ENCODE results near the gene PDE6B. TPM values are rescaled to one million over a fixed set of nuclear protein-coding genes. Genes with fewer than 3 reads are reported as not detected.

The PDE6B gene
- total and polyA plus RNA-seq, 2 of the 13 experiments (the other 11 are each of a cell fraction or from before 2014, with no cell fraction given), result 0.38 to 0.40 TPM

DNA sequence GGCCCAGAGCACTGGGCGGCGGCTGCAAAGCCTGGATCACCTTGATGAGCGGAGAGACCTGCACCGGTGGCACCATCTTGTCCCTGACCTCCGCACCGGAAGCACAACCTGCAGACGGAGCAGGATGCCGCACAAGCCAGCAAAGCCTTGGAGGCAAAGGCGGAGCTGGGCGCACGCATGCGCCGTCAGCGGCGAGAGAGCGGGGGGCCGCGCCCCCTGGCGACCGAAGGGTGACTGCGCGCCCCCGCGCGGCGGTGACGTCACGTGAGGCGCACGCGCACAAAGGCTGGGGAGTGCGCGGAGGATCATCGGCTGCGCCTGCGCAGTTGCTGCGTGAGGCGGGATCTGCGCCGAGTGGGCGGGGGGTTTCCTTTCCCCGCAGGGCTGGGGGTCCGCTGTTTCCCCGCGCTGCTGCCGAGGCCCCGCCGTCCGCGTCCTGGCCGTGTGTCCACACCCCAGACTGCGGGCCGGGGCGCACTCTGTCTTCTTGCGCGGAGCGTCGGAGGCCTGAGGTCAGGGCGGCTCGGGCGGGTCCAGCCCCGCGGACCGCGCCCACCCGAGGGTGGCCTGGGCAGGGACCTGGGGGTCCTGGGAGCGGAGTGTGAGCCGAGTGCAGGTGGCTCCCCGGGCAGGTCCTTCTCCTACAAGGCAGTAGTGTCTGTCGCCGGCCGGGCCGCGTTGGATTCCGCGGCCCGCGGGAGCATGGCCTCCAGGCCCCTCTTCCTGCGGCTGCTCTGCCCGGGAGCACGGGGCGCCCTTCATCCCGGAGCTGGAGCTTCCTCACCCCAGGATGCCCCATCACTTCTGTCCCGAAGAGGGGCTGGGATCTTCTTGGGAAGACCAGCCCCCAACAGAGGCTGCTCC, 49.0 kb downstream of the PDE6B start, which contains the start of the genes ATP5ME and MYL5 (continued):
- TF ChIP-seq, protein P1, sequence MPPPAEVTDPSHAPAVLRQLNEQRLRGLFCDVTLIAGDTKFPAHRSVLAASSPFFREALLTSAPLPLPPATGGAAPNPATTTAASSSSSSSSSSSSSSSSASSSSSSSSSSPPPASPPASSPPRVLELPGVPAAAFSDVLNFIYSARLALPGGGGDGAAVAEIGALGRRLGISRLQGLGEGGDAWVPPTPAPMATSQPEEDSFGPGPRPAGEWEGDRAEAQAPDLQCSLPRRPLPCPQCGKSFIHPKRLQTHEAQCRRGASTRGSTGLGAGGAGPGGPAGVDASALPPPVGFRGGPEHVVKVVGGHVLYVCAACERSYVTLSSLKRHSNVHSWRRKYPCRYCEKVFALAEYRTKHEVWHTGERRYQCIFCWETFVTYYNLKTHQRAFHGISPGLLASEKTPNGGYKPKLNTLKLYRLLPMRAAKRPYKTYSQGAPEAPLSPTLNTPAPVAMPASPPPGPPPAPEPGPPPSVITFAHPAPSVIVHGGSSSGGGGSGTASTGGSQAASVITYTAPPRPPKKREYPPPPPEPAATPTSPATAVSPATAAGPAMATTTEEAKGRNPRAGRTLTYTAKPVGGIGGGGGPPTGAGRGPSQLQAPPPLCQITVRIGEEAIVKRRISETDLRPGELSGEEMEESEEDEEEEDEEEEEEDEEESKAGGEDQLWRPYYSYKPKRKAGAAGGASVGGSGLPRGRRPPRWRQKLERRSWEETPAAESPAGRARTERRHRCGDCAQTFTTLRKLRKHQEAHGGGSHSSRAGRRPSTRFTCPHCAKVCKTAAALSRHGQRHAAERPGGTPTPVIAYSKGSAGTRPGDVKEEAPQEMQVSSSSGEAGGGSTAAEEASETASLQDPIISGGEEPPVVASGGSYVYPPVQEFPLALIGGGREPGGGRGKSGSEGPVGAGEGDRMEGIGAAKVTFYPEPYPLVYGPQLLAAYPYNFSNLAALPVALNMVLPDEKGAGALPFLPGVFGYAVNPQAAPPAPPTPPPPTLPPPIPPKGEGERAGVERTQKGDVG (CRISPR knock-in tag; IDR thresholded peaks at IDR 0.05; ENCODE audit: borderline replicate concordance), result peak; percentile 15; the same call in 1 of the 2 replicates
- no peak for TF ChIP-seq ZNF367 (CRISPR knock-in tag; IDR thresholded peaks at IDR 0.05; ENCODE audit: borderline replicate concordance)
- TF ChIP-seq ASH2L (IDR thresholded peaks at IDR 0.05; ENCODE audit: insufficient read length, low read depth, low read length), result peak; percentile 67
- no peak for TF ChIP-seq ZBTB34 (CRISPR knock-in tag; IDR thresholded peaks at IDR 0.05)
- peak; percentile 67; the same call in 1 of the 2 replicates for TF ChIP-seq ERF (CRISPR knock-in tag; IDR thresholded peaks at IDR 0.05)
- no peak for TF ChIP-seq ZNF468 (CRISPR knock-in tag; IDR thresholded peaks at IDR 0.05)
- no peak for TF ChIP-seq ZSCAN31 (CRISPR knock-in tag; IDR thresholded peaks at IDR 0.05; ENCODE audit: low read depth)
- TF ChIP-seq CBX5 (CRISPR knock-in tag; IDR thresholded peaks at IDR 0.05; ENCODE audit: borderline replicate concordance), result no peak
- TF ChIP-seq TAF1 (CRISPR knock-in tag; IDR thresholded peaks at IDR 0.05), result peak; percentile 81
- no peak for TF ChIP-seq SRSF9 (IDR thresholded peaks at IDR 0.05; ENCODE audit: borderline replicate concordance, insufficient read depth, low read depth, low read length, poor library complexity, severe bottlenecking)
- TF ChIP-seq ZFAT (CRISPR knock-in tag; conservative IDR thresholded peaks at IDR 0.05), result no peak
- TF ChIP-seq ZNF615 (CRISPR knock-in tag; IDR thresholded peaks at IDR 0.05; ENCODE audit: borderline replicate concordance), result no peak
- TF ChIP-seq, protein P2, sequence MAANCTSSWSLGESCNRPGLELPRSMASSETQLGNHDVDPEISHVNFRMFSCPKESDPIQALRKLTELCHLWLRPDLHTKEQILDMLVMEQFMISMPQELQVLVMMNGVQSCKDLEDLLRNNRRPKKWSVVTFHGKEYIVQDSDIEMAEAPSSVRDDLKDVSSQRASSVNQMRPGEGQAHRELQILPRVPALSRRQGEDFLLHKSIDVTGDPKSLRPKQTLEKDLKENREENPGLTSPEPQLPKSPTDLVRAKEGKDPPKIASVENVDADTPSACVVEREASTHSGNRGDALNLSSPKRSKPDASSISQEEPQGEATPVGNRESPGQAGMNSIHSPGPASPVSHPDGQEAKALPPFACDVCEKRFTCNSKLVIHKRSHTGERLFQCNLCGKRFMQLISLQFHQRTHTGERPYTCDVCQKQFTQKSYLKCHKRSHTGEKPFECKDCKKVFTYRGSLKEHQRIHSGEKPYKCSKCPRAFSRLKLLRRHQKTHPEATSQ (CRISPR knock-in tag; IDR thresholded peaks at IDR 0.05; ENCODE audit: borderline replicate concordance), result no peak
- no peak for TF ChIP-seq ZNF136 (CRISPR knock-in tag; IDR thresholded peaks at IDR 0.05; ENCODE audit: low read depth)
- TF ChIP-seq RELA (CRISPR knock-in tag; IDR thresholded peaks at IDR 0.05), result no peak
- TF ChIP-seq HNRNPH1 (optimal IDR thresholded peaks at IDR 0.05; ENCODE audit: low read depth, low read length), result no peak
- TF ChIP-seq ZKSCAN5 (CRISPR knock-in tag; IDR thresholded peaks at IDR 0.05), result no peak
- TF ChIP-seq ZNF644 (CRISPR knock-in tag; IDR thresholded peaks at IDR 0.05; ENCODE audit: low read depth), result 0 out of 2 replicates have a peak, but pooled peaks have one; percentile 15
- 0 out of 2 replicates have a peak, but pooled peaks have one; percentile 72 for TF ChIP-seq ZNF552 (CRISPR knock-in tag; IDR thresholded peaks at IDR 0.05; ENCODE audit: borderline replicate concordance)
- TF ChIP-seq ZNF724P (CRISPR knock-in tag; IDR thresholded peaks at IDR 0.05; ENCODE audit: borderline replicate concordance), result no peak
- TF ChIP-seq ZMAT3 (CRISPR knock-in tag; conservative IDR thresholded peaks at IDR 0.05), result peak; percentile 3; the same call in 1 of the 2 replicates
- TF ChIP-seq KAT8 (CRISPR knock-in tag; IDR thresholded peaks at IDR 0.05), result peak; percentile 88
- TF ChIP-seq POLR2G (IDR thresholded peaks at IDR 0.05; ENCODE audit: low read depth, low read length), result peak; percentile 67
- TF ChIP-seq ZFP90 (CRISPR knock-in tag; IDR thresholded peaks at IDR 0.05; ENCODE audit: borderline replicate concordance), result no peak; the same call in none of the 2 replicates
